GM18505 (cell line): Measurements from ENCODE around the gene PPP2R5C.

Experiments used
- ATAC-seq: cut with Tn5 transposase; IDR thresholded peaks from one replicate; pipeline ENCODE4 v1.9.1; 2021; ENCODE audit not compliant: unreplicated experiment
- POLR2A ChIP-seq: IDR thresholded peaks from 4 replicates; pipeline ENCODE4 v1.6.1; 2011; ENCODE audit warnings: borderline replicate concordance; ENCODE audit not compliant: insufficient read depth, insufficient read length; ENCODE audit errors: extremely low read depth

Gene PPP2R5C

GRCh38 chr14:101754893-101755292, 6.6 kb upstream of the PPP2R5C start:
- no peak for TF ChIP-seq POLR2A
- no peak for ATAC-seq

DNA sequence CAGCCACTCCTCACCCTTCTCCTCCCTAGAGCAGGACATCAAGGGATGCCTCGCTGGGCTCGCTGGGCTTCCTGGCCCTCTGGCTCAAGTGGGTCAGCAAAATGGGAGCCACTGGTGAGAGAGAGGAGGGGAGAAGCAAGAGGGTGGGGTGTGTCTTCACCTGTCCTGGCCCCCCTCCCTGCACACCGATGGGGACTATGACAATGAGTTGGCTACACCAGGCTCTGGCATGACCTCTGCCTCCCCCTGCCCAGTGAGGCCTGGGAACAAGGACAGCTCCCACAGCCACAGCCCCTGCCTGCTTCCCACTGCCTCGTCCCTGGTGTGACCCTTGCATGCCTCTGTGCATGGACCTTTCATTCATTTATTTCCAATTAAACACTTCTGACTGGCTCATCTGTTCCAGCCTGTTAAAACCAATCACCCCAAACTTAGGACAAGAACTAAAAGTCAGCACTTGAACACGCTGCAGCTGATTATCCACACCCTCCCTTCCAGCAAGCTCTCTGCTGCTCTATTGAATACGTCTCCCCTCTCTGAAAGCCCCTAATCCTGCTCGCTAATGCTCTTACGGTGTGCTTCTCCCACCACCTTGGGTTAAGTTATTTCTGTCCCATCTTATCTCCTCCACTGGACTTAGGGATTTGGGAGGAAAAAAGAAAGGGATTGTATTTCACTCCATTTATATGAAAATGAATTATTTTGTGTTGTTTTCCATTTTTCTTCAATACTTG, 5.8 kb upstream of the PPP2R5C start:
- ATAC-seq = no peak
- TF ChIP-seq POLR2A = no peak

DNA sequence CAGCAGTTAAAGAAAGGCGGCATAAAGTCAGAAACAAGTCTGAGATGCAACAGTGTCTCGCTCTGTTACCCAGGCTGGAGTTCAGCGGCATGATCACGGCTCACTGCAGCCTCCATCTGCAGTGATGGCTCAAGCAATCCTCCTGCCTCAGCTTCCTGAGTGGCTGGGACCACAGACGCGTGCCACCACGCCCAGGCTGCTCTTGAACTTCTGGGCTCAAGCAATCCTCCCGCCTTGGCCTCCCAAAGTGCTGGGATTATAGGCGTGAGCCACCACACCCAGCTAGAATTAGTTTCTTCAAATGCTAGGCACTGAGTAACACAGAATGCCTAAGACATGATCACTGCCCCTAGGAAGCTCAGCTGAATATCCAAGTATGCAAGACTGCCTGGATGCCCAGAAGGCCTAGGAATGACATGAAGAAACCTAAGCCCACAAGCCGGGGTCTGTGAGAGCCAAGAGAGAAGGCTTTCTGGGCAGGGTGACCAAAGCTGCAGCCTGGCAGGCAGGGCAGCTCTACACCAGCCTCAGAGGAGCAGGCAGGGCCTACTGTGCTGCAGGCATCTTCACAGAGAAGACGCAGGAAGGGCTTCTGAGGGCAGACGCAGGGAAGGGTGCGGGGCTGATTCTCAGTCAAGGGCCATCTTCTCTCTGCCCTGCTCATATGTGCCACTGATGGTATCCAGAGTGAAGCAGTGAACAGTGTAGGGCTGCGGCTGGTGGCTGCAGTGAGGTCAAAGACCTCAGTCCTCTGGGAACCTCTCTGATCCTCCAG, 4.3 kb upstream of the PPP2R5C start:
- no peak for ATAC-seq

DNA sequence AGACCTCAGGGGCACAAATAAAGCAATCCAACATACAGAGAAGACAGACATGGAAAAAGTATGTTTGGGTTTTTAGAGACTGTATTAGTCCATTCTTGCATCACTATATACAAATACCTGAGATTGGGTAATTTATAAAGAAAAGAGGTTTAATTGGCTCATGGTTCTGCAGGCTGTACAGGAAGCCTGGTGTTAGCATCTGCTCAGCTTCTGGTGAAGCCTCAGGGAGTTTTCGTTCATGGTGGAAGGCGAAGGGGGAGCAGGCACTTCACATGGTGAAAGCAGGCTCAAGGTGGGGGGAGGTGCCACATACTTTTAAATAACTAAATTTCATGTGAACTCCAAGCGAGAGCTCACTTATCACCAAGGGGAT, 3.7 kb upstream of the PPP2R5C start:
- TF ChIP-seq POLR2A = no peak
- ATAC-seq = no peak

More for the DNA sequence above, 4.3 kb upstream of the PPP2R5C start:
- TF ChIP-seq POLR2A = no peak

DNA sequence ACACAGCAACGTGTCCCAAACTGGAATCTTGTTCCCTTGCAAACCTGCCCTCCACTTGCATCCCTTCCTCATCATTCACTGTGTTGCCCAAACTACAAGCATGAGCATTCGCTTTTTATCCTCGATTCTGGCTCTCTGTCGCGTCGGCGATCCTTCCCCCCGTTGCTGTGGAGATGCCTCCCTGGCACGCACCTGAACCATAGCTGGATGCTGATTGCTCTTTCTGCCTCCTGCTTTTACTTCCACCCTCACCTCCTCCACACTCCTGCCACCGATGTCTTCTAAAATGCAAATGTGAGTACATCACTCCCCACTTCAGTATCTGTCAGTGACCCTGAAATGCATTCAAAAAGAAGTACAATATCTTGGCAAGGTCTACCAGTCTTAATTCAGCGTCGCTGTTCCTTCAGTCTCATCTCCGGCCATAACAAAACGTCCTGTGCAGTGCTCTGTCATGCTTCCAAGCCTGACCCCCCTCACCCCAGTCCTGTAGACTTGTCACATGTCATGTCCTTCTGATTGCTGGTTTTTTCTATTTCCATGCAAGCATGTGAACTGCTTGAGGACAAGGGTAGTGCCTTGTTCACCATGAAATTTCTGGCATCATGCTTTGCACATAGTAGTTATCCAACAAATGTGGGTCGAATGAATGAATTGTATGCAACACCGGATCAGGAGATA, 2.5 kb upstream of the PPP2R5C start:
- TF ChIP-seq POLR2A = no peak
- no peak for ATAC-seq

- no peak for TF ChIP-seq POLR2A
- peak; percentile 56 for ATAC-seq
These were observed 1.1 kb upstream of the PPP2R5C start for GRCh38 chr14:101760138-101761011.

DNA sequence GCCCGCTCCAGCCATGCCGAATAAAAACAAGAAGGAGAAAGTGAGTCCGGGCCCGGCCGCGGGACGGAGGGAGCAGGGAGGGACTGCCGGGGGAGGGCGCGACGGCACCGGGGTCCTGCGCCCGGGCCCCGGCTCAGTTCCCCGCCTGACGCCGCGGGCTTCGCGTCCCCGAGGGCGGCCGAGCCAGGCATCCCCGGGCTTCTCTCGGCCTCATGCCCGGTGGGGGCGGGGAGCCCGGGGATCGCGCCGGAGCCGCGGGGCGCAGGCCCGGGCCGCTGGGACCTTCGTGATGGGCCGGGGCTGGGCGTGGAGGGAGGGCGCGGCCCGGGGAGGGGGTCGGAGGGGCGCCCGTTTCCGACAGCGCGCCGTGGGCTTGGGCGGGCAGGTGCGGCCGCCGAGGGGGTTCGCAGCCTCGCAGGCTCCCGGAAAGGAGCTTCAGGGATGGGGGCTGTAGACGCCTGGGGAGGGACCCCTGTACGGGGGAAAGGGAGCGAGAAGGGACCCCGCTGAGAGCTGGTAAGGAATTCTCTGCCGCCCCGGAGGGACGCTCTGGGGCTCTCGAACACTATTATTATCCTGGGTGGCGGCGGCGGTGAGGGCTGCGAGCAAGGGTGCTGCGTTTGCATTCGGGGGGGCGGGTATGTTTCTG, 496 bp downstream of the PPP2R5C start:
- peak; percentile 25 for ATAC-seq
- TF ChIP-seq POLR2A = no peak

DNA sequence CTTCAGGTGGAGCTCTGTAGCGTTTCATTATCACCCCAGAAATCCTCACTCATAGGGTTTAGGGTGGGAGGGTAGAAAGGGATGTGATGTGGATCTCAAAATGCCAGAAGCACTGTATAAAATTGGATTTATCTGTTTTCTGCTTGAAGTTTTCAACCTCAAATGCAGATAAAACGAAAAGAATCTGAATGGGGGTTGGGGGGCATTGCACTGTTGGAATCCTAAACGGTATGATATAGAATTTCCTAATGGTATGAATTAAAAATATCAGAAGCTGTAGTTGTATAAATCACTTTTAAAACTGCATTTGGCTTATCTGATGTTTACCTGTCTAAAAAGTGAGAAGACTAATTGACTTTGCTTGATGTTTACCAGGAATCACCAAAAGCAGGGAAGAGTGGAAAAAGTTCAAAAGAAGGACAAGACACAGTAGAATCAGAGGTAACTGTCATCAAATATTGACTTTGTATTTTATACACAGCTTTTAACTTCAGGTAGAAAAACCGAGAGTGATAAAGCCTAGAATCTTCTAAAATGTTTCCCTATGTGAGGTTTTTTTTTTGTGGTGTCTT, 1.1 kb downstream of the PPP2R5C start:
- ATAC-seq = no peak
- no peak for TF ChIP-seq POLR2A

DNA sequence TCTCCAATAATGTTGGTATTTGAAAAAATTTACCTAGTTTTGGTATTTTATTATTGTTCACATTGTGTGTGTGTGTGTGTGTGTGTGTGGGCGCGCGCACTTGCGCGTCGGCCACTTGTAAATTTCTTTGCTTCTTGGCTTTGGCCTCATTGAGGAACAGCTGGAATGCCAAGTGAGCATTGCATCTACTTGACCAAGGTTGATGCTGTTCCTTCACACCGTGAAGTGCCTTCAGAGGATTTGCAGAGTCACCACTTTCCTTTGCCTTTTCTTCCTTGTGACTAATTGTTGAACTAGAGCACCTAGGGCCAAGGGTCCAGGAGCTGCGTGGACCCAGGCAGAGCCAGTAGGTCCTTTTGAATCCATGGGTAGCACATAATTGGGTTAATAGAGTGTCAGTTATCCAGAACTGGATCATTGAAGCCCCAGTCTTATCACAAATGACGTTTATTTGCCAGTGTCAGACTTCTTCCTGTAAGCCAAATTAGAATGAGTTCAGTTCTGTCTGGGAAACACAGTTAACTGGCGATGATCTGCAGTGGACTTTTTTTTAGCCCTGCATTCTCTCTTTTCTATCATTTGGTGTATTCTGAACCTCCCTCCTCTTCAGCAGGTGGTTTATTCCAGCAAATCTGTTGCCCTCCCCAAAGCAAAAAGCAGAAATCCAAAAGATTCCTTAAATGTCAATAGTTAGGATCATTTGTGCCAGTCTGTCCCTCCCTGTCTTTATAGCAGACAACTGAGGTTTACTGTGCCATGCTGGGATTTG, 2.6 kb downstream of the PPP2R5C start:
- no peak for ATAC-seq
- no peak for TF ChIP-seq POLR2A

DNA sequence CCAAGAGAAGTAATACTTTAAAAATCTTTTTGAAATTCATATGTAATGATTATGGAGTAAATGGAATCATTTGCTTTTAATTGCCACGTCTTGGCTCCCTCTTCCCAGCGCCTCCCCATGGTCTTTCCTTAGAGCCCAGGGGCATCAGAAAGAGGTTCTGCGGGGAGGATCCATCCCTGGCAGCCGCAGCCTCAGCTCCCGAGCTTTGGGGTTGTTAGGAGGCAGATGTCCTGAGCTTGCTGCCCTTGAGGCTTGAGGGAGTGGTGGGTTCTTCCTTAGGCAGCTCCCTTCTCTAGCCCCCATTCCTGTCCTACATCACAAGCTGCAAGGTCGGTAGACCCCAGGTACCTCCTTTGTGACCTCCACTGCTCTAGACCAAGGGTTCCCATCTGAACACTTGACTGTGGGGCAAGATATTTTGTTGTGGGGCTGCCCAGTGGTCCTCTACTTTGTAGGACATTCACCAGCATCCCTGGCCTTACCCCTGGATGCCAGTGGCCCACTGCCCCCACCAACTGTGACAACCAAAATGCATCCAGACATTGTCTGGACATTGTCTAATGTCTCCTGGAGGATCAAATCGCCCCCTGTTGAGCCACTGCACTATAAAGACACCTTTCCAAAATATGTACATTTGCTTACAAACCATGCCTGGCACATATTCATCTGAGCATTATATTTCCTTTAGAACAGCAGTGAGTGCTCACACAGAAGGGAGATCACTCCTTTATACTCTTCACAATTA, 6.3 kb downstream of the PPP2R5C start:
- TF ChIP-seq POLR2A = no peak

GRCh38 chr14:101770183-101770582, 8.7 kb downstream of the PPP2R5C start:
- no peak for TF ChIP-seq POLR2A
- ATAC-seq = no peak

More for the DNA sequence above, 6.3 kb downstream of the PPP2R5C start:
- no peak for ATAC-seq
